ENCODE data around the gene C8A. TPM values are rescaled to one million over a fixed set of nuclear protein-coding genes. Genes with fewer than 3 reads are reported as not detected.

The C8A gene
- polyA plus RNA-seq = not detected in 2 replicates

DNA sequence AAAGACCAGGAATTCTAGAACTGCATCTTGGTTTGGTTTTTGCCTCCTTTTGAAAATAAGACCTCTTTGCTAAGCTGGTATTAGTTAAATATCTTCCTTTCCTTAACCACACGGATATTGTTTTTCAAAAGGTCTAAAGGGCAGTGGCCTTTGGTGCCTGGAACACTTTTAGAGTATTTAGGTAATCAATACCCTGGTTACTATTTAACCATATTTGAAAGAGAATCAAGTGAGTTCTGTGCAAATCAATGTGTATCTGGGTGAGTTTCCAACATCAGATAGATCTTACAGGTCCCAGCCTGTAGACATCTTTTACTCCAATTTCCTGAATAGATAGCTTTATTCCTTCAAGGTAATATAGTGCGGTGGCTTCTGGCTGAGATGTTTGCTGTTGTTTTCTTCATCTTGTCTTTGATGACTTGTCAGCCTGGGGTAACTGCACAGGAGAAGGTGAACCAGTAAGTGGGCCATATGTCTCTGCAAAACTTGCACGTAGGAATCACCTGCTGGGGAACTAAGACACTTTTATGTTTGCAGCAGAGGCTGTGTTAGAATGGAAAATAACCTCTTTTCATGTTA lies at the start of gene C8A:
C8A (plus strand) TSS at position 277 of the 579 bp plus-strand sequence; CDS start at position 382, 105 bp downstream.

DNA sequence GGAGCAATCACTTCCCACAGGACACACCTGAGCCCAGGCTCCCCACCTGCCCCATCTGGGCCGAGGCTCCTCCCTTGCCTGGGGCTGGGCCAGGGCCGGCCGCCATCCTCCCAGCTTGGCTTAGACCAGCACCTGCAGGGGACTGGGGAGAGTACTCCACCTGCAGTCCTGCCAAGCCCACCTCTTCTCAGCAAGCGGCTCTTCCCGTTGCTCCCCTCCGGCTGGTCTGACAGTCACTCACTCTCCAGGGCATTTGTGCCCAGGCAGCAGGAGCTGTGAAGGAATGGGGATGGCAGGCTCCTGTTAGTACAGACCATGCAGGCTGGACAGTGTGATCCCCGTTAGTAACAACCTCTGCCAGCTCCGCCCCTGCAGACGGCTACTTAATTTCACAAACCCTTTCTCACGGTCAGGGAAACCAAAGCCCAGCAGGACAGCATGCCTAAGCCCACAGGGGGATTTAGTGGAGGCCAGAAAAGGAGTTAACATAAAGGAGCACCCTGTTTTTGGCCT lies 35.2 kb upstream of the C8A start, which contains the start of gene FYB2:
FYB2 (minus strand) TSS at position 18 of the 513 bp plus-strand sequence. CDS start 114 bp downstream, outside the sequence.

DNA sequence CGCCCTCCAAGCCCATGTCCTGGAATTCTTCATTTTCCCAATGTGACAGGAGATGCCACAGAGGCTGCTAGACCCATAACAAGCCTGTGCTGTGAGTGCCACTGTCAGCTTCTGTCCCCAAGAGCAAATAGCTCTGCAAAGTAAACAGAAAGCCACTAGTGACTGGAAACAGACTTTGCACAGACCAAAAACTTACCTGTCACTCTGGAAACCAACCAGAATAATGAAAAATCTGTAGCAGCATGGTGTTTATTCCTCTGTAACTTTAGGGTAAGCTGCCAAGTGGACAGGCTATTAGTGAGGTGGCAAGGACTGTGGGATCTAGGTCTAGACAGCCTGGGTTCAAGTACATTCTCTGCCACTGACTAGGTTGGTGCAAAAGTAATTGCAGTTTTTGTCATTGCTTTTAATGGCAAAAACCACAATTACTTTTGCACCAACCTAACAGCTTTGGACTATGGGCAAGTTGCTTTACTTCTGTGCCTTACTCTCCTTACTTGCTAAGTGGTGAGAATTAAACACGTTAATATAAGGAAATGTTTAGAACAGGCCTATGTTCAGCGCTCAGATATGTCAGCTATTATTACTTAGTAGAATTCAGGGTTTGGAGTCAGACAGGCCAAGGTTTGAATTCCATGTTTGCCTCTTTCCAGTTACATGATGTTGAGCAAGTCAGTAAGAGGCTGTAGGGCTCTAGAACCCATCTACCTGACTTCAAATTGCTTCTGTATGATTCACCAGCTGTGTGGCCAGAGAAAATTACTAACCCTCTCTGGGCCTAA lies 111.5 kb downstream of the C8A start, which contains the start of gene C8B:
C8B (minus strand) TSS at position 100 of the 782 bp plus-strand sequence; CDS start at position 33, 67 bp downstream.

Other genes with a start within 250 kb of the C8A start
- 12.6 and 16.2 TPM in 2 replicates for gene PRKAA2, start 209.5 kb upstream of the C8A start, polyA plus RNA-seq
- 0.94 TPM in 1 of 2 replicates, not detected in the other for gene FYB2, start 35.4 kb upstream of the C8A start, polyA plus RNA-seq
- gene C8B, start 111.2 kb downstream of the C8A start, polyA plus RNA-seq = not detected in 2 replicates